IMR-90 (cell line): ENCODE measurements around the gene CLEC3B. TPM values are rescaled to one million over a fixed set of nuclear protein-coding genes. Genes with fewer than 3 reads are reported as not detected.

Experiments
- ATAC-seq: fragments of 200-7000 bp; cut with Tn5 transposase; 2 replicates; pipeline ENCODE4 v1.9.1; 2020; ENCODE audit warnings: low read depth, mild to moderate bottlenecking, moderate library complexity
- BruUV-seq: library from RNA; stranded (reverse); fragments of 400-500 nt; replicated peaks from 2 replicates; lab custom pipeline; 2021; lab: Mats Ljungman, UMichigan
- CTCF ChIA-PET: fragments of 300-600 bp; formaldehyde crosslinking; extraction: SDS; loops from one replicate; lab custom pipeline; 2021; ENCODE audit warnings: antibody characterized with exemption; lab: Yijun Ruan, JAX
- POLR2A ChIA-PET: fragments of 300-600 bp; sonication (Branson Sonifier 250); formaldehyde crosslinking; loops from one replicate; lab custom pipeline; 2022; ENCODE audit warnings: antibody characterized with exemption; ENCODE audit not compliant: unreplicated experiment; lab: Charles Lee
- DNase-seq: peaks from one replicate; pipeline ENCODE4 v3.0.0; 2013
- H2AFZ ChIP-seq: replicated peaks from 2 replicates; pipeline ENCODE3; 2013; ENCODE audit warnings: low read length, mild to moderate bottlenecking; ENCODE audit not compliant: poor library complexity
- H2AK5ac ChIP-seq: 2 replicates; pipeline ENCODE4 v1.6.1; 2013; ENCODE audit warnings: low read depth, low read length, inconsistent platforms
- H2AK9ac ChIP-seq: replicated peaks from 2 replicates; pipeline ENCODE3; 2013; ENCODE audit warnings: mild to moderate bottlenecking, low read depth, low read length, moderate library complexity; ENCODE audit not compliant: poor library complexity
- H2BK120ac ChIP-seq: 2 replicates; pipeline ENCODE4 v1.6.1; 2013; ENCODE audit warnings: low read depth, low read length, inconsistent platforms
- H2BK15ac ChIP-seq: 3 replicates; pipeline ENCODE4 v1.6.1; 2013; ENCODE audit warnings: low read depth, low read length, inconsistent platforms
- H2BK20ac ChIP-seq: 2 replicates; pipeline ENCODE4 v1.6.1; 2013; ENCODE audit warnings: low read depth, mild to moderate bottlenecking, inconsistent platforms, low read length, moderate library complexity
- H2BK5ac ChIP-seq: 2 replicates; pipeline ENCODE4 v1.6.1; 2013; ENCODE audit warnings: mild to moderate bottlenecking, low read depth, low read length, inconsistent platforms; ENCODE audit not compliant: poor library complexity, severe bottlenecking
- H3K14ac ChIP-seq: replicated peaks from 2 replicates; pipeline ENCODE4 v1.6.1; 2013; ENCODE audit warnings: low read depth, low read length, inconsistent platforms
- H3K18ac ChIP-seq: 2 replicates; pipeline ENCODE4 v1.6.1; 2013; ENCODE audit warnings: low read depth, low read length, control low read depth
- H3K23ac ChIP-seq: 2 replicates; pipeline ENCODE4 v1.6.1; 2013; ENCODE audit warnings: low read depth, low read length, inconsistent platforms
- H3K27ac ChIP-seq: 2 replicates; pipeline ENCODE4 v1.5.1; 2013; ENCODE audit warnings: mild to moderate bottlenecking, control low read depth, low read length; ENCODE audit not compliant: insufficient read depth
- H3K27me3 ChIP-seq: 2 replicates; pipeline ENCODE4 v1.6.1; 2013; ENCODE audit warnings: low read length; ENCODE audit not compliant: control insufficient read depth, insufficient read depth
- H3K36me3 ChIP-seq: 2 replicates; pipeline ENCODE4 v1.6.1; 2013; ENCODE audit warnings: low read length, mixed read lengths; ENCODE audit not compliant: control insufficient read depth, insufficient read depth
- H3K4ac ChIP-seq: 2 replicates; pipeline ENCODE4 v1.6.1; 2013; ENCODE audit warnings: low read depth, low read length, inconsistent platforms
- H3K4me1 ChIP-seq: 2 replicates; pipeline ENCODE4 v1.6.1; 2013; ENCODE audit warnings: low read length, mixed read lengths; ENCODE audit not compliant: control insufficient read depth, insufficient read depth
- H3K4me2 ChIP-seq: 2 replicates; pipeline ENCODE4 v1.6.1; 2013; ENCODE audit warnings: low read depth, mild to moderate bottlenecking, control low read depth, low read length, moderate library complexity
- H3K4me3 ChIP-seq: 2 replicates; pipeline ENCODE4 v1.5.1; 2013; ENCODE audit warnings: low read depth, mild to moderate bottlenecking, control low read depth, low read length, moderate library complexity; ENCODE audit not compliant: insufficient read depth
- H3K56ac ChIP-seq: 2 replicates; pipeline ENCODE4 v1.6.1; 2013; ENCODE audit warnings: low read length, inconsistent platforms; ENCODE audit not compliant: insufficient read depth; ENCODE audit errors: extremely low read depth
- H3K79me1 ChIP-seq, 2 experiments: 2 replicates each; pipeline ENCODE4 v1.6.1; 2013; ENCODE audit warnings: low read length in 2 of 2, inconsistent platforms in 1 of 2, low read depth in 1 of 2
- H3K9ac ChIP-seq: 2 replicates; pipeline ENCODE4 v1.6.1; 2013; ENCODE audit warnings: low read depth, low read length, control low read depth
- H3K9me1 ChIP-seq: 2 replicates; pipeline ENCODE4 v1.6.1; 2013; ENCODE audit warnings: low read length, inconsistent platforms; ENCODE audit not compliant: insufficient read depth
- H3K9me3 ChIP-seq: 2 replicates; pipeline ENCODE4 v1.6.1; 2013; ENCODE audit warnings: low read length; ENCODE audit not compliant: control insufficient read depth, insufficient read depth
- H4K20me1 ChIP-seq: 2 replicates; pipeline ENCODE4 v1.6.1; 2013; ENCODE audit warnings: low read length, inconsistent platforms; ENCODE audit not compliant: insufficient read depth
- H4K5ac ChIP-seq: 2 replicates; pipeline ENCODE4 v1.6.1; 2013; ENCODE audit warnings: mild to moderate bottlenecking, low read depth, low read length, control low read depth
- H4K8ac ChIP-seq, 2 experiments: 2 replicates each; pipeline ENCODE4 v1.6.1; 2013; ENCODE audit warnings: low read depth in 2 of 2, low read length in 2 of 2, control low read depth in 1 of 2, inconsistent platforms in 1 of 2
- H4K91ac ChIP-seq: 2 replicates; pipeline ENCODE4 v1.6.1; 2013; ENCODE audit warnings: low read depth, low read length, inconsistent platforms; ENCODE audit not compliant: insufficient read depth
- BHLHE40 ChIP-seq: fragments of 150-350 bp; IDR thresholded peaks from 2 replicates; pipeline ENCODE4 v1.6.1; 2016; ENCODE audit warnings: mild to moderate bottlenecking, low read depth, low read length
- CEBPB ChIP-seq: IDR thresholded peaks from 2 replicates; pipeline ENCODE4 v1.6.1; 2012; ENCODE audit warnings: low read depth, low read length, improper control_type of control experiment
- CHD1 ChIP-seq: IDR thresholded peaks from 2 replicates; pipeline ENCODE4 v1.6.1; 2012; ENCODE audit warnings: low read depth, low read length, improper control_type of control experiment
- FOS ChIP-seq: fragments of 150-350 bp; IDR thresholded peaks from 2 replicates; pipeline ENCODE4 v1.6.1; 2016; ENCODE audit warnings: low read depth, low read length
- MAFK ChIP-seq: IDR thresholded peaks from 2 replicates; pipeline ENCODE4 v1.6.1; 2012; ENCODE audit warnings: low read depth, low read length, improper control_type of control experiment
- MAZ ChIP-seq: IDR thresholded peaks from 2 replicates; pipeline ENCODE4 v1.6.1; 2012; ENCODE audit warnings: low read depth, mild to moderate bottlenecking, low read length, improper control_type of control experiment, moderate library complexity, borderline replicate concordance
- MXI1 ChIP-seq: IDR thresholded peaks from 2 replicates; pipeline ENCODE4 v1.6.1; 2012; ENCODE audit warnings: low read depth, mild to moderate bottlenecking, low read length, moderate library complexity, borderline replicate concordance
- NFE2L2 ChIP-seq: fragments of 150-350 bp; IDR thresholded peaks from 2 replicates; pipeline ENCODE4 v1.6.1; 2016; ENCODE audit warnings: low read depth, mild to moderate bottlenecking, low read length
- POLR2A ChIP-seq: IDR thresholded peaks from 2 replicates; pipeline ENCODE4 v1.6.1; 2012; ENCODE audit warnings: mild to moderate bottlenecking, low read depth, low read length
- RCOR1 ChIP-seq: IDR thresholded peaks from 2 replicates; pipeline ENCODE4 v1.6.1; 2012; ENCODE audit warnings: mild to moderate bottlenecking, low read length, improper control_type of control experiment; ENCODE audit not compliant: insufficient replicate concordance
- RFX5 ChIP-seq: IDR thresholded peaks from 2 replicates; pipeline ENCODE4 v1.8.0; 2012; ENCODE audit warnings: low read depth, mild to moderate bottlenecking, low read length, moderate library complexity
- SMC3 ChIP-seq: fragments of 150-350 bp; IDR thresholded peaks from 2 replicates; pipeline ENCODE4 v1.6.1; 2016; ENCODE audit warnings: low read depth, mild to moderate bottlenecking, antibody characterized with exemption, low read length, moderate library complexity
- WGBS, 2 experiments: methylation state at CpG; one replicate each; pipeline versions ENCODE4 v1.1.5 to v1.1.7; 2013; ENCODE audit warnings: missing lambda C conversion rate in 2 of 2; ENCODE audit not compliant: insufficient read length in 1 of 2; ENCODE audit errors: extremely low coverage in 2 of 2; 5-methylcytosine and 5-hydroxymethylcytosine counted together
- dilution Hi-C: fragments of 300-500 bp; cut with HindIII; formaldehyde crosslinking; loops from one replicate; pipeline ENCODE4 v1.14.3; 2018; ENCODE audit warnings: low sequenced_read_pairs; ENCODE audit not compliant: unreplicated experiment
- in situ Hi-C: fragments of 300-500 bp; cut with MboI; formaldehyde crosslinking; loops from 3 replicates; pipeline ENCODE4 v1.14.3; 2019; ENCODE audit warnings: low sequenced_read_pairs, inconsistent platforms, mixed read lengths
- intact Hi-C: fragments of 100-400 bp; cut with micrococcal nuclease; formaldehyde crosslinking; loops from 2 replicates; pipeline ENCODE4 v1.10.0; 2022
- polyA plus RNA-seq, 3 experiments: library from polyadenylated mRNA; depleted of rRNA; stranded (reverse); fragments of >200 nt; gene quantifications; 2 replicates each; pipeline ENCODE4 v1.2.3, GENCODE V29; 2012; ENCODE audit warnings: low replicate concordance in 1 of 3
- total RNA-seq: library from RNA; depleted of rRNA; stranded (reverse); fragments of >200 nt; gene quantifications from 2 replicates; pipeline ENCODE4 v1.2.3, GENCODE V29; 2012
- TF ChIP-seq, protein P1 (sequence below): fragments of 150-350 bp; IDR thresholded peaks from 2 replicates; pipeline ENCODE4 v1.6.1; 2017; ENCODE audit warnings: mild to moderate bottlenecking, antibody characterized with exemption, low read length, low read depth
- TF ChIP-seq, protein P2 (sequence below): fragments of 150-350 bp; IDR thresholded peaks from 2 replicates; pipeline ENCODE4 v1.6.1; 2016; ENCODE audit warnings: low read depth, mild to moderate bottlenecking, low read length, moderate library complexity, borderline replicate concordance
- TF ChIP-seq, protein P3 (sequence below): conservative IDR thresholded peaks from 2 replicates; pipeline ENCODE4 v1.5.1; 2012; ENCODE audit warnings: mild to moderate bottlenecking, low read depth, low read length, improper control_type of control experiment

CLEC3B gene
- total and polyA plus RNA-seq, 2 of the 4 experiments (the other 2 are of a cell fraction), result 3.6 to 13.2 TPM

DNA sequence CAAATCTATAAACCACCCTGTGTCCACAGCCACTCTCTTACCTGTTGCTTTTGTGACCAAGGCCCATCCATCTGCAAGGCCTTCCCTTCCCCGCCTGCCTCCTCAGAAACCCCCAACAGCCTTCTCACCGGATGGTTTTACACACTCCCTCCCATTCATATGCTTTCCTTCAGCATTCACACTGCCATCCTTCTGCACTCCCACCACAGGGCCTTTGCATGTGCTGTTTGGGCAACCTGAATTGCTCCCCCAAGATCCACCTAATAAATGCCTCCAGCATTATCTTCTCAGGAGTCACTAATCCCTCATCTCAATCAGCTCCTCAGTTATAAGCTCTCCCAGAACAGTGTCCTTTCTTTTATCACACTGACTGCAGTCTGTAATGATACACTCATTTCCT, 6.0 kb downstream of the CLEC3B start:
- no peak overlapping the region for H3K18ac ChIP-seq
- no peak for DNase-seq
- no peak overlapping the region for H4K5ac ChIP-seq
- dilution Hi-C loops, result loop anchor here (25.0 kb wide), 1 partner anchor 480 kb away; no protein-coding TSS in a partner anchor
- POLR2A ChIA-PET, result no interaction called here
- peaks cover 2% of the 10 kb centered on the region; the same call in 1 of the 2 replicates for H3K9me1 ChIP-seq
- H3K56ac ChIP-seq, result no peak overlapping the region
- H3K4ac ChIP-seq, result no peak overlapping the region
- no peaks in the 10 kb centered on the region for H3K36me3 ChIP-seq
- no TSS peak for BruUV-seq
- H3K4me2 ChIP-seq, result no peak overlapping the region
- H2AK5ac ChIP-seq, result no peak overlapping the region
- H3K79me1 ChIP-seq, result no peaks in the 10 kb centered on the region
- in situ Hi-C loops, result loop anchor here (10.0 to 25.0 kb wide), 2 partner anchors 893 to 1055 kb away; no protein-coding TSS in a partner anchor
- intact Hi-C loops, result loop anchor here (10.0 kb wide), 1 partner anchor 497 kb away; no protein-coding TSS in a partner anchor
- no peak for ATAC-seq
- no peak overlapping the region for H3K4me3 ChIP-seq
- CTCF ChIA-PET, result no interaction called here
- H4K8ac ChIP-seq, result no peak overlapping the region
- TF ChIP-seq MAFK (no peak), RCOR1 (no peak), MAZ (no peak), CHD1 (no peak), SMC3 (no peak), MXI1 (no peak), RFX5 (no peak), FOS (no peak), POLR2A (no peak), BHLHE40 (no peak), CEBPB (no peak), NFE2L2 (no peak)
- TF ChIP-seq, protein P1, sequence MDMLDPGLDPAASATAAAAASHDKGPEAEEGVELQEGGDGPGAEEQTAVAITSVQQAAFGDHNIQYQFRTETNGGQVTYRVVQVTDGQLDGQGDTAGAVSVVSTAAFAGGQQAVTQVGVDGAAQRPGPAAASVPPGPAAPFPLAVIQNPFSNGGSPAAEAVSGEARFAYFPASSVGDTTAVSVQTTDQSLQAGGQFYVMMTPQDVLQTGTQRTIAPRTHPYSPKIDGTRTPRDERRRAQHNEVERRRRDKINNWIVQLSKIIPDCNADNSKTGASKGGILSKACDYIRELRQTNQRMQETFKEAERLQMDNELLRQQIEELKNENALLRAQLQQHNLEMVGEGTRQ, result no peak
- TF ChIP-seq, protein P2, sequence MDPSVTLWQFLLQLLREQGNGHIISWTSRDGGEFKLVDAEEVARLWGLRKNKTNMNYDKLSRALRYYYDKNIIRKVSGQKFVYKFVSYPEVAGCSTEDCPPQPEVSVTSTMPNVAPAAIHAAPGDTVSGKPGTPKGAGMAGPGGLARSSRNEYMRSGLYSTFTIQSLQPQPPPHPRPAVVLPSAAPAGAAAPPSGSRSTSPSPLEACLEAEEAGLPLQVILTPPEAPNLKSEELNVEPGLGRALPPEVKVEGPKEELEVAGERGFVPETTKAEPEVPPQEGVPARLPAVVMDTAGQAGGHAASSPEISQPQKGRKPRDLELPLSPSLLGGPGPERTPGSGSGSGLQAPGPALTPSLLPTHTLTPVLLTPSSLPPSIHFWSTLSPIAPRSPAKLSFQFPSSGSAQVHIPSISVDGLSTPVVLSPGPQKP, result no peak
- TF ChIP-seq, protein P3, sequence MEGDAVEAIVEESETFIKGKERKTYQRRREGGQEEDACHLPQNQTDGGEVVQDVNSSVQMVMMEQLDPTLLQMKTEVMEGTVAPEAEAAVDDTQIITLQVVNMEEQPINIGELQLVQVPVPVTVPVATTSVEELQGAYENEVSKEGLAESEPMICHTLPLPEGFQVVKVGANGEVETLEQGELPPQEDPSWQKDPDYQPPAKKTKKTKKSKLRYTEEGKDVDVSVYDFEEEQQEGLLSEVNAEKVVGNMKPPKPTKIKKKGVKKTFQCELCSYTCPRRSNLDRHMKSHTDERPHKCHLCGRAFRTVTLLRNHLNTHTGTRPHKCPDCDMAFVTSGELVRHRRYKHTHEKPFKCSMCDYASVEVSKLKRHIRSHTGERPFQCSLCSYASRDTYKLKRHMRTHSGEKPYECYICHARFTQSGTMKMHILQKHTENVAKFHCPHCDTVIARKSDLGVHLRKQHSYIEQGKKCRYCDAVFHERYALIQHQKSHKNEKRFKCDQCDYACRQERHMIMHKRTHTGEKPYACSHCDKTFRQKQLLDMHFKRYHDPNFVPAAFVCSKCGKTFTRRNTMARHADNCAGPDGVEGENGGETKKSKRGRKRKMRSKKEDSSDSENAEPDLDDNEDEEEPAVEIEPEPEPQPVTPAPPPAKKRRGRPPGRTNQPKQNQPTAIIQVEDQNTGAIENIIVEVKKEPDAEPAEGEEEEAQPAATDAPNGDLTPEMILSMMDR, result no peak
- H4K20me1 ChIP-seq, result no peaks in the 10 kb centered on the region
- 80% methylated on average over 2 of the region's 2 CpGs; no CpG with 5 or more reads in 1 of the 2 experiments for WGBS, 2 experiments
- peaks cover 11% of the 10 kb centered on the region for H3K4me1 ChIP-seq
- H2AK9ac ChIP-seq, result no peak overlapping the region
- no peak overlapping the region for H2BK15ac ChIP-seq
- H2BK5ac ChIP-seq, result no peak overlapping the region
- no peak overlapping the region for H3K23ac ChIP-seq
- H4K91ac ChIP-seq, result no peak overlapping the region
- no peak overlapping the region for H2BK20ac ChIP-seq
- no peak overlapping the region for H3K27ac ChIP-seq
- H2BK120ac ChIP-seq, result no peak overlapping the region
- H3K27me3 ChIP-seq, result no peaks in the 10 kb centered on the region
- no peak overlapping the region for H3K9ac ChIP-seq
- no peak overlapping the region for H3K14ac ChIP-seq
- H3K9me3 ChIP-seq, result no peaks in the 10 kb centered on the region
- H2AFZ ChIP-seq, result no peak overlapping the region
